Stimulated activated CD8-positive, alpha-beta memory T cell treated with anti-CD3 and anti-CD28 coated beads, Interleukin-12 subunit alpha, Interleukin-12 subunit beta, amount 100 ng/mL, for 24 hours (primary cell): ENCODE data around the gene TNFRSF17.

Experiments
- DNase-seq: peaks from one replicate; pipeline ENCODE4 v3.0.0-alpha.2; 2020; ENCODE audit errors: extremely low read depth

TNFRSF17 gene

DNA sequence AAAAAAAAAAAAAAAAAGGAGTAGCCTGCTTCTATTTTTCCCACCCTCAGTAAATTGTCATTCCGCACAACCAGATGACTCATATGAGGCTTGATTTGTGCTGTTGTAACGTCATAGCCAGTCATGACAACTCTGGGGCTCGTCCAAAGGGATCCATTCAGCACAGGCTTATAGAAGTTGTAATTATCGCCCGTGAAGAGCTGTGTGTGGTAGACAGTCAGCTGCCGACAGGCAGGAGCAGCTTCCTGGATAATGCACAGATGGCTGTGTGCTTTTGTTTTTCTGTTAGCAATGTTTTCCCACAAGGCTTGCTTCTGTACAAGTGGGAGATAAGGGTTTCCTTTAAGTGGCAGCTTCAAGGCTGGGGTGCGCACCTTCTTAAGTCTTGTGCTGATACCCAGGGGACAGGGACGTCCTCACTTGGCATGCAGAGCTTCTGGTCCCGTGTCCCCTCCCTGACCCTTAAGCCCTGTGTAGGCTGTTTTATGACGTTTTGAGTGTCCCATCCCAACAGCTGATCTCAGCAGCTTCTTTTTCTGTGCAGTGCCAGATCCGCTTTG, 37.5 kb downstream of the TNFRSF17 start:
- DNase-seq = no peak

- DNase-seq = no peak
These were observed 41.6 kb downstream of the TNFRSF17 start for GRCh38 chr16:12006637-12007036.

DNA sequence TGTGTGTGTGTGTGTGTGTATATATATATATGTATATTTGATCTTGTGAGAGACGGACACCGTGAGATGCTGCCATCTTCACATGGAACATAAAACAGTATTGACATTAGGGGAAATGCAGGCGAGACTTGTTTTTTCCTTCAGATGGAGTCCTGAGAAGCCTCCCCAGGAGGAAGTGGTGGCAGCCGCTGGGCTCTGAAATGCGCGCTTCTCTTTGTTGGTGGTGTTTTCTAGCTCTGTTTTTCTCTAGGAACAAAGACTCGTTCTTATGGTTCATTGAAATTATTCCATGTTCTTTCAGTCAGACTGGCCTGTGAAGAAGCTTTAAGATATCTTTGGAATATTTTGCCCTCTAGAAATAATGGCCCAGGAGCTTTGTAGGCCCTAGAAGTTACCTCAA, 44.5 kb downstream of the TNFRSF17 start:
- no peak for DNase-seq

DNA sequence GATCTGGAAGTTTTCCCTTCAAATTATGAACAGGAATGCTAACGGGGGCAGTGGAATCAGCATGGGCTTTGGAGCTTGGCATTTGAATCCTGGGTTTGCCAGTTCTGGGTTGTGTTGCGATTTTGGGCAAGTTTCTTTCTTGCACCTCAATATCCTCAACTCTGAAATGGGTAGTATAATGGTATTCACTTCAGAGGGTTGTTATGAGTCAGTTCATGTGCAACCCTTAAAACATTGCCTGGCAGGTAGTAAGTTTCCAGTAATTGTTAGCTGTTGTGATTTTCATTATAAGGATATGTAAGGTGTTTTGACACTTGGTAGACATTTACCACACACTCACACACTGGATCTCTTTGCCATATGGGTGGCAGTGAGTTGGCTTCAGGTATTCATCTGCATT, 44.9 kb downstream of the TNFRSF17 start:
- DNase-seq = no peak

- DNase-seq = no peak
These were observed 45.6 kb downstream of the TNFRSF17 start for GRCh38 chr16:12010388-12011251.

DNA sequence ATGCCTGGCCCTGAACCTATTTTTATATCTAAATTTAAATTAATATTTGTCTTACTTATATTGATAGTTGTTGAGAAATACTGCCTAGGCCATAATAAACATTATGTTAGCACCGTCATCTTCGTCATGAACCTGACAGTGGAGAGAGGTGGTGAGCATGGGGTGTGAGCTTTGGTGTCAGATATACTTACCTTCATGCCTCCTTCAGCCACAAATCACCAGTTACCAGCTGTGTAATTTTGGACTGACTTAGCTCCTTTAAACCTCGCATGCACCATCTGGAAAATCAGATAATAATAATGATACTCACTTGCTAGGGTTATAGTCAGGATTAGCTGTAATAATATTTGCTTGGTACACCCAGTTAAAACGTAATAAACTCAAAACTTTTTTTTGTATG, 46.6 kb downstream of the TNFRSF17 start:
- no peak for DNase-seq

DNA sequence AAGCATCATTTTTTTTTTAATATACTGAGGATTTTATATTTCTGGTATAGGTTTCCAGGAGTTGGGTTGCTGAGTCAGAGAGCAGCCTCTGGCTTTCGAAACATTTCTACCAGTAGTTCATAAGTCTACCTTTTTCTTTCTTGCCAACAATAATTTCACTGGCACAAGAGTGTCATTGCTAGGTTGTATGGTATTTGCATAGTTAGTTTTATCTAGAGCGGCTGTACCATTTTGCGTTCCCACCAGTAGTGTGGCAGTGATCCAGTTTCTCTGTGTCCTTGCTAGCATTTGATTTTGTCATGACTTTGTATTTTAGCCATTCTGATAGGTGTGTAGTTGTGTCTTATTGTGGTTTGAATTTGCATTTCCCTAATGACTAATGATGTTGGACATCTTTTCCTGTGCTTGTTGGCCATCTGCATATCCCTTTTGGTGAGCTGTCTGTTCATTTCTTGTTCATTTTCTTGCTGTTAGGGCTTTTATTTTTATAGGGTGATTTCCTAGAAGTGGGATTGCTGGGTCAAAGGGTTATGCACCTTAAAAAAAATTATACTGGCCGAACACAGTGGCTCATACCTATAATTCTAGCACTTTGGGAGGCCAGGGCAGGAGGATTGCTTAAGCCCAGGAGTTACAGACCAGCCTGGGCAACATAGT, 51.4 kb downstream of the TNFRSF17 start:
- no peak for DNase-seq

DNA sequence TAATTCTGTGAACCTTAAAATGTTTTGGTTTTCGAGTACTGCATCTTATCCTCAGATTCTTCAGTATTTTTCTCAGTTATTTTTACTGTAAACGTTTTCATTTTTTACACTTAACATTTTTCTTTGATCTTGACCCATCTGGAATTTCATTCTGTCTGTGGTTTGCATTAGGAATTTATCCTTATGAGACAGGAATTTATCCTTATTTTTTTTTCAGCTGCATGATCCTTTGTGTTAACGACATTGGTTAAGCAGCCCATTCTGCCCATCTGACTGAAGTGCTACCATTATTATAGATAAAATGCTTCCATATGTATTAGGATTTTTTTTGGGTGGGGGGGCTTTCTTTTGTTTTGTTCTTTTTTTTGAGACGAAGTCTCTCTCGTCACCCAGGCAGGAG, 52.5 kb downstream of the TNFRSF17 start:
- DNase-seq = no peak
